MG63 (cell line): Measurements from ENCODE around the gene MEGF11. TPM values are rescaled to one million over a fixed set of nuclear protein-coding genes. Genes with fewer than 3 reads are reported as not detected.
"Not testable (repeated sequence)": the region's sequence is repeated elsewhere in the genome, so short reads cannot be mapped to it uniquely, and the experiment has no call there.

Source experiments
- DNase-seq: peaks from one replicate; pipeline ENCODE4 v3.0.0-alpha.2; 2020
- H3K27me3 ChIP-seq: fragments of 250-450 bp; sonication (Bioruptor Pico); 2 replicates; pipeline ENCODE4 v1.5.1; 2020; ENCODE audit warnings: mild to moderate bottlenecking, moderate library complexity
- H3K36me3 ChIP-seq: fragments of 250-450 bp; sonication (Bioruptor Pico); 2 replicates; pipeline ENCODE4 v1.5.1; 2020; ENCODE audit warnings: mild to moderate bottlenecking, moderate library complexity
- H3K4me3 ChIP-seq: fragments of 250-450 bp; sonication (Bioruptor Pico); 2 replicates; pipeline ENCODE4 v1.5.1; 2020; ENCODE audit warnings: mild to moderate bottlenecking, moderate library complexity
- H3K9me3 ChIP-seq: fragments of 250-450 bp; sonication (Bioruptor Pico); 2 replicates; pipeline ENCODE4 v1.5.1; 2020; ENCODE audit warnings: mild to moderate bottlenecking, moderate library complexity
- total RNA-seq: library from RNA; depleted of rRNA; stranded (reverse); fragments of >200 nt; shearing (Covaris generic); gene quantifications from 2 replicates; pipeline ENCODE4 v1.2.3, GENCODE V29; 2014; ENCODE audit warnings: low replicate concordance

The MEGF11 gene
- total RNA-seq, 1 experiment from 2014 or later = 0.10 TPM

- Histone ChIP-seq H3K9me3 (no peaks in the 10 kb centered on the region), H3K27me3 (no peaks in the 10 kb centered on the region), H3K36me3 (peaks cover 35% of the 10 kb centered on the region), H3K4me3 (no peak overlapping the region)
- DNase-seq = no peak
Measured at GRCh38 chr15:65893060-65893459, 360.5 kb downstream of the MEGF11 start.

- H3K4me3 ChIP-seq = no peak overlapping the region
- no peak for DNase-seq
- peaks cover 51% of the 10 kb centered on the region for H3K36me3 ChIP-seq
- no peaks in the 10 kb centered on the region for H3K9me3 ChIP-seq
- H3K27me3 ChIP-seq = no peaks in the 10 kb centered on the region
Measured at GRCh38 chr15:65888981-65889380, 364.6 kb downstream of the MEGF11 start.

GRCh38 chr15:65887565-65887964 lies 366.0 kb downstream of the MEGF11 start:
- Histone ChIP-seq H3K4me3 (no peak overlapping the region), H3K36me3 (peaks cover 61% of the 10 kb centered on the region), H3K27me3 (no peaks in the 10 kb centered on the region), H3K9me3 (no peaks in the 10 kb centered on the region)
- DNase-seq = no peak

- Histone ChIP-seq H3K27me3 (no peaks in the 10 kb centered on the region), H3K36me3 (peaks cover 65% of the 10 kb centered on the region)
Measured at GRCh38 chr15:65885668-65886218, 367.8 kb downstream of the MEGF11 start.

GRCh38 chr15:65884511-65884910 lies 369.0 kb downstream of the MEGF11 start:
- DNase-seq = no peak
- H3K4me3 ChIP-seq = no peak overlapping the region
- peaks cover 73% of the 10 kb centered on the region for H3K36me3 ChIP-seq
- H3K27me3 ChIP-seq = no peaks in the 10 kb centered on the region
- H3K9me3 ChIP-seq = no peaks in the 10 kb centered on the region

More at GRCh38 chr15:65885668-65886218, 367.8 kb downstream of the MEGF11 start:
- no peak overlapping the region for H3K4me3 ChIP-seq
- H3K9me3 ChIP-seq = no peaks in the 10 kb centered on the region
- DNase-seq = no peak

GRCh38 chr15:65883571-65883970 lies 370.0 kb downstream of the MEGF11 start:
- no peaks in the 10 kb centered on the region for H3K9me3 ChIP-seq
- DNase-seq = no peak
- H3K4me3 ChIP-seq = no peak overlapping the region
- no peaks in the 10 kb centered on the region for H3K27me3 ChIP-seq
- peaks cover 72% of the 10 kb centered on the region for H3K36me3 ChIP-seq

GRCh38 chr15:65881766-65882434 lies 371.6 kb downstream of the MEGF11 start:
- H3K4me3 ChIP-seq = no peak overlapping the region
- no peaks in the 10 kb centered on the region for H3K9me3 ChIP-seq
- no peak for DNase-seq
- peaks cover 72% of the 10 kb centered on the region for H3K36me3 ChIP-seq
- H3K27me3 ChIP-seq = no peaks in the 10 kb centered on the region

GRCh38 chr15:65877749-65878148 lies 375.8 kb downstream of the MEGF11 start:
- no peak for DNase-seq
- Histone ChIP-seq H3K27me3 (no peaks in the 10 kb centered on the region), H3K9me3 (no peaks in the 10 kb centered on the region), H3K36me3 (peaks cover 70% of the 10 kb centered on the region), H3K4me3 (no peak overlapping the region)

- Histone ChIP-seq H3K9me3 (no peaks in the 10 kb centered on the region; the same call in 1 of the 2 replicates), H3K27me3 (no peaks in the 10 kb centered on the region), H3K36me3 (peaks cover 62% of the 10 kb centered on the region), H3K4me3 (no peak overlapping the region)
- no peak for DNase-seq
Measured at GRCh38 chr15:65875458-65875857, 378.1 kb downstream of the MEGF11 start.

GRCh38 chr15:65873256-65873655 lies 380.3 kb downstream of the MEGF11 start:
- no peak for DNase-seq
- Histone ChIP-seq H3K4me3 (no peak overlapping the region), H3K36me3 (peaks cover 48% of the 10 kb centered on the region), H3K9me3 (no peaks in the 10 kb centered on the region; the same call in 1 of the 2 replicates), H3K27me3 (no peaks in the 10 kb centered on the region)

GRCh38 chr15:65872596-65872995 lies 381.0 kb downstream of the MEGF11 start:
- H3K9me3 ChIP-seq, H3K27me3 ChIP-seq, H3K4me3 ChIP-seq: not testable (repeated sequence)
- DNase-seq = peak; percentile 25
- H3K36me3 ChIP-seq = peaks cover 41% of the 10 kb centered on the region

- not testable (repeated sequence) for H3K27me3 ChIP-seq, DNase-seq, H3K9me3 ChIP-seq, H3K4me3 ChIP-seq
- peaks cover 34% of the 10 kb centered on the region for H3K36me3 ChIP-seq
Measured at GRCh38 chr15:65871886-65872285, 381.7 kb downstream of the MEGF11 start.

GRCh38 chr15:65870889-65871533 lies 382.5 kb downstream of the MEGF11 start:
- no peaks in the 10 kb centered on the region for H3K27me3 ChIP-seq
- DNase-seq = no peak
- H3K36me3 ChIP-seq = peaks cover 25% of the 10 kb centered on the region
- peak overlapping the region; percentile 88 for H3K4me3 ChIP-seq
- H3K9me3 ChIP-seq = no peaks in the 10 kb centered on the region; the same call in 1 of the 2 replicates

GRCh38 chr15:65869954-65870871 lies 383.3 kb downstream of the MEGF11 start:
- Histone ChIP-seq H3K27me3 (no peaks in the 10 kb centered on the region), H3K9me3 (no peaks in the 10 kb centered on the region; the same call in 1 of the 2 replicates), H3K4me3 (peak overlapping the region; percentile 88), H3K36me3 (peaks cover 17% of the 10 kb centered on the region)
- DNase-seq = peak; percentile 40

GRCh38 chr15:65869126-65869953 lies 384.2 kb downstream of the MEGF11 start, which contains the start of gene RAB11A:
Gene RAB11A (plus strand): TSS chr15:65869491. CDS start chr15:65869586, 95 bp downstream.
- Histone ChIP-seq H3K36me3 (peaks cover 11% of the 10 kb centered on the region; the same call in 1 of the 2 replicates), H3K4me3 (peak within 1 kb of the TSS; percentile 88), H3K27me3 (no peaks in the 10 kb centered on the region), H3K9me3 (no peaks in the 10 kb centered on the region; the same call in 1 of the 2 replicates)
- peak; percentile 97 for DNase-seq
